Left renal cortex interstitium (tissue), 4 donors: ENCODE measurements around the gene PAFAH2. TPM values are rescaled to one million over a fixed set of nuclear protein-coding genes. Genes with fewer than 3 reads are reported as not detected.

Source experiments
- DNase-seq, 4 donors: peaks; one replicate each; pipeline ENCODE4 v3.0.0-alpha.2; 2013; ENCODE audit warnings: low read depth in 4 of 4, low spot score in 2 of 4, missing footprints in 1 of 4
- polyA plus RNA-seq, 4 donors: library from polyadenylated mRNA; unstranded; fragments of 120-200 nt; gene quantifications; one replicate each; pipeline ENCODE4 v1.2.1, GENCODE V29; 2013; ENCODE audit not compliant: insufficient read length in 4 of 4

The PAFAH2 gene
- polyA plus RNA-seq, 4 donors, result 14.1 to 23.4 (median 18.7) TPM

GRCh38 chr1:26015358-26015757, 17.5 kb upstream of the PAFAH2 start:
- no peak for DNase-seq

- DNase-seq, result no peak
These were observed 16.3 kb upstream of the PAFAH2 start for GRCh38 chr1:26014179-26014578.

GRCh38 chr1:26012864-26013263, 15.0 kb upstream of the PAFAH2 start:
- no peak for DNase-seq

GRCh38 chr1:26010825-26011224, 13.0 kb upstream of the PAFAH2 start:
- no peak for DNase-seq

- no peak for DNase-seq
These were observed 12.1 kb upstream of the PAFAH2 start for GRCh38 chr1:26009796-26010447.

GRCh38 chr1:26006710-26007109, 8.8 kb upstream of the PAFAH2 start:
- no peak for DNase-seq

- DNase-seq, result no peak
These were observed 7.7 kb upstream of the PAFAH2 start for GRCh38 chr1:26005434-26006105.

GRCh38 chr1:26003756-26004155, 5.9 kb upstream of the PAFAH2 start:
- no peak for DNase-seq

GRCh38 chr1:26003262-26003661, 5.4 kb upstream of the PAFAH2 start:
- no peak for DNase-seq

GRCh38 chr1:25999041-25999800, 1.4 kb upstream of the PAFAH2 start:
- no peak for DNase-seq

- DNase-seq, result no peak
These were observed 666 bp downstream of the PAFAH2 start for GRCh38 chr1:25996966-25997827.

GRCh38 chr1:25994402-25995150, 3.3 kb downstream of the PAFAH2 start:
- no peak for DNase-seq

- DNase-seq, result no peak
These were observed 4.5 kb downstream of the PAFAH2 start for GRCh38 chr1:25993197-25993951.

GRCh38 chr1:25992689-25993171, 5.1 kb downstream of the PAFAH2 start:
- DNase-seq, result no peak

- no peak for DNase-seq
These were observed 5.8 kb downstream of the PAFAH2 start for GRCh38 chr1:25991937-25992688.

- no peak for DNase-seq
These were observed 7.0 kb downstream of the PAFAH2 start for GRCh38 chr1:25990702-25991395.

GRCh38 chr1:25990251-25990650, 7.6 kb downstream of the PAFAH2 start:
- DNase-seq, result no peak
